K562 (cell line): ENCODE results near the gene AGGF1. TPM values are rescaled to one million over a fixed set of nuclear protein-coding genes. Genes with fewer than 3 reads are reported as not detected.

Experiments used
- ATAC-seq: fragments of 200-7000 bp; cut with Tn5 transposase; 3 replicates; pipeline ENCODE4 v1.9.1; 2020; ENCODE audit warnings: moderate library complexity
- BruUV-seq: library from RNA; stranded (reverse); fragments of 400-500 nt; replicated peaks from 2 replicates; lab custom pipeline; 2021; lab: Mats Ljungman, UMichigan
- CTCF ChIA-PET: fragments of 300-600 bp; formaldehyde crosslinking; extraction: SDS; loops from one replicate; lab custom pipeline; 2021; ENCODE audit warnings: low intra/inter-chr PET ratio; lab: Yijun Ruan, JAX
- POLR2A ChIA-PET: fragments of 300-600, 350-650 bp; sonication (Branson Sonifier 250); formaldehyde crosslinking; extraction: SDS; loops from one replicate; lab custom pipeline; 2021; ENCODE audit warnings: antibody characterized with exemption, inconsistent platforms; lab: Yijun Ruan, JAX
- DNase-seq, 4 experiments: peaks; one replicate each; pipeline versions ENCODE4 v3.0.0 to v3.0.0-alpha.2; 2011 to 2018; ENCODE audit warnings: low spot score in 3 of 4, mixed read lengths in 3 of 4; ENCODE audit errors: extremely low read depth in 1 of 4
- FAIRE-seq: peaks from 2 replicates; lab custom pipeline; 2011; peaks lifted over from hg19 to GRCh38; lab: Jason Lieb, UNC
- H2AFZ ChIP-seq: 2 replicates; pipeline ENCODE4 v1.6.0; 2011; ENCODE audit warnings: low read depth, low read length, control low read depth, inconsistent platforms
- H3K27ac ChIP-seq: fragments of 200-600 bp; 3 replicates; pipeline ENCODE4 v1.8.0; 2011; ENCODE audit warnings: low read depth, mild to moderate bottlenecking, control low read depth, inconsistent platforms, low read length, moderate library complexity, mixed read lengths; ENCODE audit errors: extremely low read depth
- H3K27me3 ChIP-seq, 2 experiments: fragments of 300-600 bp in 1 of 2; 2 replicates in 1 of 2; 3 replicates in 1 of 2; pipeline versions ENCODE4 v1.6.0 to v1.8.0; 2011; ENCODE audit warnings: inconsistent platforms in 2 of 2, low read length in 2 of 2, mild to moderate bottlenecking in 1 of 2, mixed read lengths in 1 of 2, moderate library complexity in 1 of 2; ENCODE audit not compliant: control insufficient read depth in 2 of 2, insufficient read depth in 2 of 2
- H3K36me3 ChIP-seq: fragments of 300-600 bp; 3 replicates; pipeline ENCODE4 v1.8.0; 2011; ENCODE audit warnings: mild to moderate bottlenecking, low read length, inconsistent platforms; ENCODE audit not compliant: control insufficient read depth, insufficient read depth
- H3K4me1 ChIP-seq, 2 experiments: fragments of 200-600 bp in 1 of 2; replicated peaks in 1 of 2; 2 replicates in 1 of 2; 3 replicates in 1 of 2; pipeline versions ENCODE4 v1.5.1 to v1.8.0; 2011; ENCODE audit warnings: inconsistent platforms in 2 of 2, low read length in 2 of 2, mild to moderate bottlenecking in 1 of 2, mixed read lengths in 1 of 2, moderate library complexity in 1 of 2; ENCODE audit not compliant: control insufficient read depth in 2 of 2, insufficient read depth in 2 of 2
- H3K4me2 ChIP-seq: 2 replicates; pipeline ENCODE4 v1.6.1; 2011; ENCODE audit warnings: low read length, control low read depth, inconsistent platforms, mixed read lengths; ENCODE audit not compliant: insufficient read depth
- H3K4me3 ChIP-seq: fragments of 200-600 bp; sonication (generic), shearing (Covaris generic); 2 replicates; pipeline ENCODE4 v1.5.1; 2016; ENCODE audit warnings: control low read depth, inconsistent platforms
- H3K79me2 ChIP-seq: fragments of 200-600 bp; 3 replicates; pipeline ENCODE4 v1.8.0; 2011; ENCODE audit warnings: low read length, inconsistent platforms; ENCODE audit not compliant: control insufficient read depth, insufficient read depth
- H3K9ac ChIP-seq, 2 experiments: 2 replicates each; pipeline versions ENCODE4 v1.6.0 to v1.6.1; 2011; ENCODE audit warnings: low read depth in 2 of 2, low read length in 2 of 2, control low read depth in 1 of 2, inconsistent platforms in 1 of 2, mild to moderate bottlenecking in 1 of 2, mixed read lengths in 1 of 2; ENCODE audit not compliant: insufficient read depth in 1 of 2
- H3K9me1 ChIP-seq: one replicate; pipeline ENCODE4 v1.6.0; 2011; ENCODE audit warnings: inconsistent platforms, mild to moderate bottlenecking, low read length, moderate library complexity; ENCODE audit not compliant: control insufficient read depth, insufficient read depth
- H3K9me3 ChIP-seq: replicated peaks from 2 replicates; pipeline ENCODE4 v1.5.1; 2011; ENCODE audit warnings: low read depth, low read length, inconsistent platforms; ENCODE audit not compliant: control insufficient read depth, insufficient read depth
- H4K20me1 ChIP-seq: replicated peaks from 2 replicates; pipeline ENCODE4 v1.6.1; 2011; ENCODE audit warnings: low read length, inconsistent platforms, mixed read lengths; ENCODE audit not compliant: control insufficient read depth, insufficient read depth
- EWSR1 ChIP-seq: fragments of 450-650 bp; IDR thresholded peaks from 2 replicates; pipeline ENCODE4 v1.6.1; 2018; ENCODE audit warnings: borderline replicate concordance, mild to moderate bottlenecking, low read depth, moderate library complexity; ENCODE audit not compliant: partially characterized antibody
- KDM4B ChIP-seq, 2 experiments: fragments of 450-650 bp in 1 of 2; sonication (generic) in 1 of 2; IDR thresholded peaks; 2 replicates each; pipeline ENCODE4 v1.6.1; 2016 to 2017; ENCODE audit warnings: borderline replicate concordance in 2 of 2, antibody characterized with exemption in 1 of 2, low read depth in 1 of 2, mild to moderate bottlenecking in 1 of 2
- KLF6 ChIP-seq: fragments of 250-450 bp; sonication (Bioruptor Pico); IDR thresholded peaks from 2 replicates; pipeline ENCODE4 v1.4.0; 2020; ENCODE audit warnings: mild to moderate bottlenecking, moderate library complexity, borderline replicate concordance
- MTA3 ChIP-seq: fragments of 450-650 bp; formaldehyde crosslinking; IDR thresholded peaks from 2 replicates; pipeline ENCODE4 v1.6.1; 2017; ENCODE audit warnings: mild to moderate bottlenecking, borderline replicate concordance
- NRF1 ChIP-seq, 2 experiments: fragments of 450-650 bp; IDR thresholded peaks in 1 of 2; conservative IDR thresholded peaks in 1 of 2; 2 replicates each; pipeline ENCODE4 v1.6.1; 2014; ENCODE audit warnings: mild to moderate bottlenecking in 2 of 2
- PHF20 ChIP-seq: fragments of 450-650 bp; IDR thresholded peaks from 2 replicates; pipeline ENCODE4 v1.6.1; 2018; ENCODE audit not compliant: partially characterized antibody
- ZNF143 ChIP-seq: sonication (generic); formaldehyde crosslinking; IDR thresholded peaks from 2 replicates; pipeline ENCODE4 v1.9.0; 2022; ENCODE audit warnings: mild to moderate bottlenecking, missing genetic modification reagents
- WGBS: fragments of 100-300 bp; shearing (Covaris generic); methylation state at CpG from one replicate; pipeline ENCODE4 v1.1.6; 2016; ENCODE audit warnings: low coverage, mixed read lengths; ENCODE audit not compliant: insufficient coverage; ENCODE audit errors: missing lambda C conversion rate; 5-methylcytosine and 5-hydroxymethylcytosine counted together
- in situ Hi-C: fragments of 300-500 bp; cut with MboI; formaldehyde crosslinking; loops from 4 replicates; pipeline ENCODE4 v1.15.0; 2018; ENCODE audit warnings: inconsistent platforms, mixed read lengths
- intact Hi-C: fragments of 100-400 bp; cut with micrococcal nuclease; formaldehyde crosslinking; loops from 2 replicates; pipeline ENCODE4 v1.14.2; 2022
- polyA plus RNA-seq, 8 experiments: library from polyadenylated mRNA; depleted of rRNA in 4 of 8; stranded (reverse) in 5 of 8; unstranded in 3 of 8; fragments of >200 nt; fragmentation: Nextera tagmentation in 2 of 8; fragmentation: Illumina TruSeq in 1 of 8; extraction: Ambion mirVana in 2 of 8; extraction: Trizol in 1 of 8; gene quantifications; 2 replicates each; pipeline versions ENCODE4 v1.2.1 to v1.2.3, GENCODE V29; 2011 to 2014; ENCODE audit warnings: inconsistent platforms in 1 of 8, missing spikeins in 1 of 8
- total RNA-seq, 7 experiments: library from RNA; depleted of rRNA in 6 of 7; stranded (reverse); fragments of >200 nt in 6 of 7; fragmentation: Illumina TruSeq in 2 of 7; extraction: Trizol in 2 of 7; gene quantifications; 2 replicates each; pipeline versions ENCODE4 v1.2.1 to v1.2.3, GENCODE V29; 2011 to 2021; ENCODE audit warnings: low replicate concordance in 1 of 7
- TF ChIP-seq, protein P1 (sequence below): fragments of 250-450 bp; sonication (Bioruptor Pico); IDR thresholded peaks from 2 replicates; pipeline ENCODE4 v1.8.0; 2021; ENCODE audit warnings: moderate library complexity, mild to moderate bottlenecking, inconsistent platforms
- TF ChIP-seq, protein P2 (sequence below): fragments of 450-650 bp; IDR thresholded peaks from 2 replicates; pipeline ENCODE4 v1.6.1; 2018; ENCODE audit warnings: mild to moderate bottlenecking, low read depth; ENCODE audit not compliant: partially characterized antibody
- TF ChIP-seq, protein P3 (sequence below): sonication (generic); formaldehyde crosslinking; IDR thresholded peaks from 2 replicates; pipeline ENCODE4 v1.8.0; 2022; ENCODE audit warnings: mild to moderate bottlenecking, missing genetic modification reagents
- TF ChIP-seq, protein P4 (sequence below): sonication (generic); formaldehyde crosslinking; IDR thresholded peaks from 2 replicates; pipeline ENCODE4 v1.8.1; 2023; ENCODE audit warnings: mild to moderate bottlenecking, missing genetic modification reagents
- TF ChIP-seq, protein P5 (sequence below): fragments of 250-450 bp; sonication (Bioruptor Pico); IDR thresholded peaks from 2 replicates; pipeline ENCODE4 v1.4.0; 2020; ENCODE audit warnings: borderline replicate concordance
- TF ChIP-seq, protein P6 (sequence below): fragments of 450-650 bp; IDR thresholded peaks from 2 replicates; pipeline ENCODE4 v1.6.1; 2016

The AGGF1 gene
- total and polyA plus RNA-seq, 9 of the 15 experiments (the other 6 are each of a cell fraction or from before 2014, with no cell fraction given): 5.2 to 20.4 (median 13.4) TPM

DNA sequence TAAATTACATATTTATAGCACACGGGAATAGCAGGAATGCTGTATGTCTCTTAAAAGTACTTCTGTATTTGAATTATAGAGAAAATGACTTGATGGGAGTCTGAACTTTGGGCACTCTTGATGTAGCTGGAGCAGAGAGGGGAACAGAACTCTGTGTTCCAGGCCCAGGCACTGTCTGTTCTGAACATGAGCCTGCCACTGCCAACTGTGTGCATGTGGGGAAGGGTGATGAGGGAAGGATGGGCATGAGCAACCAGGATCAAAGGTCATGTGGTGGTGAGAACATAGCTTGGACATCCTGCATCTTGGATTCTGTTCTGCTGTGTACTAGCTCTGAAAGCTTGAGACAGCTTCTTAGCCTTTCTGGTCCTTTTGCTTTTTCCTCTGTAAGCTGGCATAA lies 73.3 kb downstream of the AGGF1 start:
- Histone ChIP-seq H3K27me3 (peaks cover 14 to 25% of the 10 kb centered on the region in 2 experiments), H3K36me3 (no peaks in the 10 kb centered on the region), H3K9me1 (no peaks in the 10 kb centered on the region), H2AFZ (no peak overlapping the region), H4K20me1 (no peaks in the 10 kb centered on the region), H3K4me3 (no peak overlapping the region), H3K4me2 (no peak overlapping the region), H3K9me3 (no peaks in the 10 kb centered on the region), H3K79me2 (no peaks in the 10 kb centered on the region), H3K4me1 (no peaks in the 10 kb centered on the region), H3K9ac (no peak overlapping the region), H3K27ac (no peak overlapping the region)
- ChIA-PET CTCF (no interaction called here), POLR2A (interaction anchor here (0.6 to 0.7 kb wide), 2 partner anchors 220 to 724 kb away, joined by 3 to 4 read pairs; no protein-coding TSS in a partner anchor)
- intact Hi-C loops (no loop called here), in situ Hi-C loops (no loop called here)
- no peak for ATAC-seq
- DNase-seq: no peak
- WGBS: 0% methylated on average over 1 of the region's 1 CpG
- no peak for FAIRE-seq
- BruUV-seq: no TSS peak
- TF ChIP-seq, protein P1, sequence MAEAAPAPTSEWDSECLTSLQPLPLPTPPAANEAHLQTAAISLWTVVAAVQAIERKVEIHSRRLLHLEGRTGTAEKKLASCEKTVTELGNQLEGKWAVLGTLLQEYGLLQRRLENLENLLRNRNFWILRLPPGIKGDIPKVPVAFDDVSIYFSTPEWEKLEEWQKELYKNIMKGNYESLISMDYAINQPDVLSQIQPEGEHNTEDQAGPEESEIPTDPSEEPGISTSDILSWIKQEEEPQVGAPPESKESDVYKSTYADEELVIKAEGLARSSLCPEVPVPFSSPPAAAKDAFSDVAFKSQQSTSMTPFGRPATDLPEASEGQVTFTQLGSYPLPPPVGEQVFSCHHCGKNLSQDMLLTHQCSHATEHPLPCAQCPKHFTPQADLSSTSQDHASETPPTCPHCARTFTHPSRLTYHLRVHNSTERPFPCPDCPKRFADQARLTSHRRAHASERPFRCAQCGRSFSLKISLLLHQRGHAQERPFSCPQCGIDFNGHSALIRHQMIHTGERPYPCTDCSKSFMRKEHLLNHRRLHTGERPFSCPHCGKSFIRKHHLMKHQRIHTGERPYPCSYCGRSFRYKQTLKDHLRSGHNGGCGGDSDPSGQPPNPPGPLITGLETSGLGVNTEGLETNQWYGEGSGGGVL (CRISPR knock-in tag): no peak
- TF ChIP-seq, protein P2, sequence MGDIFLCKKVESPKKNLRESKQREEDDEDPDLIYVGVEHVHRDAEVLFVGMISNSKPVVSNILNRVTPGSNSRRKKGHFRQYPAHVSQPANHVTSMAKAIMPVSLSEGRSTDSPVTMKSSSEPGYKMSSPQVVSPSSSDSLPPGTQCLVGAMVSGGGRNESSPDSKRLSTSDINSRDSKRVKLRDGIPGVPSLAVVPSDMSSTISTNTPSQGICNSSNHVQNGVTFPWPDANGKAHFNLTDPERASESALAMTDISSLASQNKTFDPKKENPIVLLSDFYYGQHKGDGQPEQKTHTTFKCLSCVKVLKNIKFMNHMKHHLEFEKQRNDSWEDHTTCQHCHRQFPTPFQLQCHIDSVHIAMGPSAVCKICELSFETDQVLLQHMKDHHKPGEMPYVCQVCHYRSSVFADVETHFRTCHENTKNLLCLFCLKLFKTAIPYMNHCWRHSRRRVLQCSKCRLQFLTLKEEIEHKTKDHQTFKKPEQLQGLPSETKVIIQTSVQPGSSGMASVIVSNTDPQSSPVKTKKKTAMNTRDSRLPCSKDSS: no peak
- TF ChIP-seq KLF6 (CRISPR knock-in tag) (no peak), NRF1 (conservative IDR thresholded peaks at IDR 0.05 in 1 of 2, IDR thresholded peaks at IDR 0.05 in 1 of 2) (no peak), EWSR1 (no peak), ZNF143 (CRISPR knock-in tag) (no peak), KDM4B (IDR thresholded peaks at IDR 0.05; ENCODE audit: borderline replicate concordance in 2 of 2, low read depth in 1 of 2) (no peak), PHF20 (no peak), MTA3 (no peak)
- TF ChIP-seq, protein P3, sequence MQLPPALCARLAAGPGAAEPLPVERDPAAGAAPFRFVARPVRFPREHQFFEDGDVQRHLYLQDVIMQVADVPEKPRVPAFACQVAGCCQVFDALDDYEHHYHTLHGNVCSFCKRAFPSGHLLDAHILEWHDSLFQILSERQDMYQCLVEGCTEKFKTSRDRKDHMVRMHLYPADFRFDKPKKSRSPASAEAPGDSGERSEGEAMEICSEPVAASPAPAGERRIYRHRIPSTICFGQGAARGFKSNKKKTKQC: no peak
- TF ChIP-seq, protein P4, sequence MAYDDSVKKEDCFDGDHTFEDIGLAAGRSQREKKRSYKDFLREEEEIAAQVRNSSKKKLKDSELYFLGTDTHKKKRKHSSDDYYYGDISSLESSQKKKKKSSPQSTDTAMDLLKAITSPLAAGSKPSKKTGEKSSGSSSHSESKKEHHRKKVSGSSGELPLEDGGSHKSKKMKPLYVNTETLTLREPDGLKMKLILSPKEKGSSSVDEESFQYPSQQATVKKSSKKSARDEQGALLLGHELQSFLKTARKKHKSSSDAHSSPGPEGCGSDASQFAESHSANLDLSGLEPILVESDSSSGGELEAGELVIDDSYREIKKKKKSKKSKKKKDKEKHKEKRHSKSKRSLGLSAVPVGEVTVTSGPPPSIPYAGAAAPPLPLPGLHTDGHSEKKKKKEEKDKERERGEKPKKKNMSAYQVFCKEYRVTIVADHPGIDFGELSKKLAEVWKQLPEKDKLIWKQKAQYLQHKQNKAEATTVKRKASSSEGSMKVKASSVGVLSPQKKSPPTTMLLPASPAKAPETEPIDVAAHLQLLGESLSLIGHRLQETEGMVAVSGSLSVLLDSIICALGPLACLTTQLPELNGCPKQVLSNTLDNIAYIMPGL (CRISPR knock-in tag): no peak
- TF ChIP-seq, protein P5, sequence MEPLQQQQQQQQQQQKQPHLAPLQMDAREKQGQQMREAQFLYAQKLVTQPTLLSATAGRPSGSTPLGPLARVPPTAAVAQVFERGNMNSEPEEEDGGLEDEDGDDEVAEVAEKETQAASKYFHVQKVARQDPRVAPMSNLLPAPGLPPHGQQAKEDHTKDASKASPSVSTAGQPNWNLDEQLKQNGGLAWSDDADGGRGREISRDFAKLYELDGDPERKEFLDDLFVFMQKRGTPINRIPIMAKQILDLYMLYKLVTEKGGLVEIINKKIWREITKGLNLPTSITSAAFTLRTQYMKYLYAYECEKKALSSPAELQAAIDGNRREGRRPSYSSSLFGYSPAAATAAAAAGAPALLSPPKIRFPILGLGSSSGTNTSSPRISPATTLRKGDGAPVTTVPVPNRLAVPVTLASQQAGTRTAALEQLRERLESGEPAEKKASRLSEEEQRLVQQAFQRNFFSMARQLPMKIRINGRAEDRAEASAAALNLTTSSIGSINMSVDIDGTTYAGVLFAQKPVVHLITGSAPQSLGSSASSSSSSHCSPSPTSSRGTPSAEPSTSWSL (CRISPR knock-in tag): no peak
- TF ChIP-seq, protein P6, sequence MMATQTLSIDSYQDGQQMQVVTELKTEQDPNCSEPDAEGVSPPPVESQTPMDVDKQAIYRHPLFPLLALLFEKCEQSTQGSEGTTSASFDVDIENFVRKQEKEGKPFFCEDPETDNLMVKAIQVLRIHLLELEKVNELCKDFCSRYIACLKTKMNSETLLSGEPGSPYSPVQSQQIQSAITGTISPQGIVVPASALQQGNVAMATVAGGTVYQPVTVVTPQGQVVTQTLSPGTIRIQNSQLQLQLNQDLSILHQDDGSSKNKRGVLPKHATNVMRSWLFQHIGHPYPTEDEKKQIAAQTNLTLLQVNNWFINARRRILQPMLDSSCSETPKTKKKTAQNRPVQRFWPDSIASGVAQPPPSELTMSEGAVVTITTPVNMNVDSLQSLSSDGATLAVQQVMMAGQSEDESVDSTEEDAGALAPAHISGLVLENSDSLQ: no peak
